HG02763 (cell line): ENCODE data around the gene RIOK2.
"Not testable (repeated sequence)": the region's sequence is repeated elsewhere in the genome, so short reads cannot be mapped to it uniquely, and the experiment has no call there.

ENCODE experiments used
- ATAC-seq: cut with Tn5 transposase; IDR thresholded peaks from one replicate; pipeline ENCODE4 v1.9.1; 2021; ENCODE audit warnings: mild to moderate bottlenecking, moderate library complexity; ENCODE audit not compliant: unreplicated experiment

RIOK2 gene

DNA sequence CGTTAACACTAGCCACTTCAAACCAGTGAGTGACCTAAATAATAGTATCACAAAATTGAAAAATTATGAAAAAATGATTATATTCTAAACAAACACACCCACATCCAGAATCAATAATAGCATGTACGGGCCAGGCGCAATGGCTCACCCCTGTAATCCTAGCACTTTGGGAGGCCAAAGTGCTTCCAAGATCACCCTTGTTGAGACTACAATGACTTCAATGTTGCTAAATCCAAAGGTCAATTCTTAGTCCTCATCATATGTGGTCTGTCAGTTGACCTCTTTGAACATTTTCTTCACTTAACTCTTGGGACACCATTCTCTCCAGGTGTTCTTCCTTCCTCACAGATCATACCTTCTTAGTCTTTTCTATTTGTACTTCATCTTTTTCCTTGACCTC, 11.3 kb downstream of the RIOK2 start:
- ATAC-seq, result no peak

DNA sequence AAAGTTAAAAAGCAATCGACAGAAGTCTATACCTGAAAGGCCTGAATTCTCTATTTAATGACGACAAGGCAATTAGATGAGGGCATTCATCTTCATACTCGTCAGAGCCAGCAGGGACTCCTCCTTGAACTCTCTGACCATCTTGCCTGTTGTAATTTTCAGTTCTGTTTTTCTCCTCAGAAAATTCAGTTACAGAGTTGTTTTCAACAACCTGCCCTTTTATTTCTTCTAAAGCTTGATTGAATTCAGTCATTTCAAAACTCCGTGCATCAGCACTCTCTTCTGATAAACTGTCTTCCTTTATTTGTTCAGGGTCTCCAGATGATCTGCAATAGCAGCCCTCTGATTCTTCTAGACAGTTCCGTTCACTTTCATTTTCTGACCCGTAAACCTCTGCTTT, 15.6 kb downstream of the RIOK2 start:
- ATAC-seq, result peak; percentile 62

DNA sequence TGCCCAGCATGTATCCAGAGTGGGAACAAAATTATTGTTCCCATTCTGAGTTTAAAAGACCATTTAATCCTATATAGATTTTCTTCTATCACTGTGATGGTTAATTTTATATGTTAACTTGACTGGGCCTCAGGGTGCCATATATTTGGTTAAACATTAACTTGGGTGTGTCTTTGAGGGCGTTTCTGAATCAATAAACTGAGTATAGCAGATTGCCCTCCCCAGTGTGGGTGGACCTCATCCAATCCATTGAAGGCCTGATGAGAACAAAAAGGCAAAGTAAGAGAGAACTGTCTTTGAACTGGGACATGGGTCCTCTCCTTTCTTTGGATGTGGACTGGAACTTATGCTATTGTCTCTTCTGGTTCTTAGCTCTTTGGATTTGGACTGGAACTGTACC, 17.3 kb downstream of the RIOK2 start:
- ATAC-seq, result no peak

DNA sequence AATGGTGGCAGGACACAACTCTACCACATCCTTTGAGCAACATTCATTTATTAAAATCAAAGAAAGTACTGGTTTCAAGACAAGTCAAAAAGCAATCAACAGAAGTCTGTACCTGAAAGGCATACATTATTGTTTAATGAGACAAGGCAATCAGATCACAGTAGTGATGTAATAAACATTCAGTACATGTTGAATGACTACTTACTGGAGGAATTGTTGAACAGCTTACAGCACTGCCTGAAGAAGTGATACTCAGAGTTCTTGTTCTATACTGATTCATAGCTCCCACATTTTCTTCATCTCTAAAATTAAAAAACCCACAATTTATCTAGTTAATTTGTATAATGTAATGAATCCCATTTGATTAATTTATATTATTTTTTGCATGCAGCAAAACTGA, 18.2 kb downstream of the RIOK2 start:
- no peak for ATAC-seq

DNA sequence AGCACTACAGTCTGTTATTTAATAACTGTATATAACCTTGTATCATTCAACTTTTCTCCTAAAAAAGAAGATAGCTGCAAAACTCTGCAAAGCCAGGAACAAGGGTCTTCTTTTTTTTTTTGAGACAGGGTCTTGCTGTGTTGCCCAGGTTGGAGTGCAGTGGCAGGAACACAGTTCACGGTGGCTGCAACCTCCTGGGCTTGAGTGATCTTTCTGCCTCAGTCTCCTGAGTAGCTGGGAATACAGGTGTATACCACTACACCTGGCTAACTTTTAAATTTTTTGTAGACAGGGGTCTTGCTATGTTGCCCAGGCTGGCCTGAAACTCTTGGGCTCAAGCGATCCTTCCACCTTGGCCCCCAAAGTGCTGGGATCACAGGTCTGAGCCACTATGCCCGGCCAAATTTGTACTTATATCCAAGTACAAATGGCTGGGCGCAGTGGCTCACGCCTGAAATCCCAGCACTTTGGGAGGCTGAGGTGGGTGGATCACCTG, 19.2 kb downstream of the RIOK2 start:
- no peak for ATAC-seq

DNA sequence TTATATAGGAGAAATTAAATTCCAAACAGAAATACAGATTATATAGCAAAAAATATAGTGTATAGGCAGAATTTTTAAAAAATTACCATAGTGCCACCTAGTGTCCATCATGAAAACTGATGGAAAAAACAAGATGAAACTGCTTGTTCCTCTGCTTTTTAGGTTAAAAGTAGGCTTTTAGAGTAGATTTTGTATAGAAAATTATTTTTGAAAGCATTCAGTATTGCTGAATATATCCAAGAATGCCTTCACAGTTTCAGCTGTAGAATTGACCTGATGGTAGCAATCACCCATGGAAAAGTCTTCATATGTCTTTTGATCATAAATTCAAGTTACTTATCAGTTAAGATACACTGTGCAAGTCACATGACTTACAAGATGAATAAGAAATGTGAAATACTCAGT, 19.7 kb downstream of the RIOK2 start:
- no peak for ATAC-seq

DNA sequence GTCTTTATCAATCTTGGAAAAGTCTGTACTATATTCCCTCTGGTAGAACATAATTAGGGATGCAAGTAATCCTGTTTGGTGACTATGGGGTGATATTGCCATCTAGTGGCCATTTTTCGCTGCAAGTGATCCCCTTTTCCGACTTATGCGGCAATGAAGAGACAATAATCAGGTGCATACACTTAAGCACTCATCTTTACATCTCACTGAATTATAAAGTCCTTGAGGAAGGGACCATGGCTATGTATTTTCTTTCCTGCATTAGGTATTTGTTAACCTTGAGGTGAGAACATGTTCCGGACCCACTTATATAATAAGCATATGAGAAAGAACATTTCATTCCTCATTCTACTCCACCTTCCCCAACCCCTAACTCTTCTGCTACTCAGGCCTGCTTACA, 21.0 kb downstream of the RIOK2 start:
- ATAC-seq, result no peak

DNA sequence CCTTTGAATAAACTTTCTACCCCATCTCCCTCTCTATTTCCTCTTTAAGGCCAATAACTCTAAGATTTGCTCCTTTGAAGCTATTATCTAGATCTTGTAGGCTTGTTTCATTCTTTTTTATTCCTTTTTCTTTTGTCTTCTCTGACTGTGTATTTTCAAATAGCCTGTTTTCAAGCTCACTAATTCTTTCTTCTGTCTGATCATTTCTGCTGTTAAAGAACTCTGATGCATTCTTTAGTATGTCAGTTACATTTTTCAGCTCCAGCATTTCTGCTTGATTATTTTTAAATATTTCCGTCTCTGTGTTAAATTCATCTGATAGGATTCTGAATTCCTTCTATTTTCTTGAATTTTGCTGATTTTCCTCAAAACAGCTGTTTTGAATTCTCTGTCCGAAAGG, 25.4 kb downstream of the RIOK2 start:
- ATAC-seq, result no peak

DNA sequence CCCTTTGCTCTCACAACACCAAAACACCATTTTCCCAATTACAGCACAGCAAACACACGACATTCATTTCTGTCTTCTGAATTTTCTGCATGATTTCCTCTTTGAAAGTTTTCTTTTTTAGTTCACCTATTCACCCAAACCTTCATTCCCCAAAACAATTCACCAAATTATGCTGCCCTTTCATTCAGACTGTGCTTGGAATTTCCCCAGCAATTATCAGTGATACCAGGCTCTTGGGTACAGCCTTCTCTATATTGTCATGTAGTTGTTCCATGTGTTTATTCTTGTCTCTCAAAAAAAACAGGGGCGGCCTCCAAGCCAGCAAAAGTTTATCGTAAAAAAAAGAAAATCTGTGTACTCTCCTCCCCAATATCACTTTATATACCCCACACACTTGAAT, 31.7 kb downstream of the RIOK2 start:
- ATAC-seq, result no peak

DNA sequence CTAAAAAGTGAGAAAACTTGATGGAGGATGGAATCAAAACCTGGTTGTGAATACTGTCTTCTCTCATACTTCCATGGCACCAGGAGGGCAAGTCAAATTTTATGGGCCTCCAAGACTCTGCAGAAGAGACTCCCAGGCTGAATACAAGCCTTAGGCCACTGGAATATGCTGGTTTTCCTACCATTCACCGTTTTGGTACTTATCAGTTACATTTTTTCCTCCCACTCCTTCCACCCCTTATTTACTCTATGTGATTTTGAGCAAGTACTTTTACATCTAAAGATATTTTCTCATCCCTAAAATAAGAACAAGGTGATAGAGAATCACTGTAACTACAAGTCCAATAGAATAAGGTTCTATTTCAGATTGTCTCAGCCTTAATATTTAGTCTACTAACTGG, 32.6 kb downstream of the RIOK2 start:
- ATAC-seq, result no peak

DNA sequence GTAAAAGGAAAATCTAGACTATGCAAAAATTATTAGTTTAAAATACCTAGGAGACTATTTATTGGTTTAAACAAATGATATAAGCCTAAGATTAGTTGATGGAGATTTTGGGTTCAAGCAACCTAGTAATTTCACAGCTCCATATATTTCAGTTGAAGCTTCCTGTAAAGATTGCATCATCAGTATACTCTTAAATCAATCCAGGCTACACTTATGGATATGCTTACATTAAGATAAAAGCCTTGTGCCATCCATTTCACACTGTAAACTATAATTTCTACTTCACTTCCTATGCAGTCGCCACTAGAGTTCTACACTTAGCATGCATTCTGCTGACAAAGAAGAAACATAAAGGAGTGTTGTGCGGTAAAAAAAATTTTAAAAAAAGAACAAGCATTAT, 33.3 kb downstream of the RIOK2 start:
- ATAC-seq, result no peak

DNA sequence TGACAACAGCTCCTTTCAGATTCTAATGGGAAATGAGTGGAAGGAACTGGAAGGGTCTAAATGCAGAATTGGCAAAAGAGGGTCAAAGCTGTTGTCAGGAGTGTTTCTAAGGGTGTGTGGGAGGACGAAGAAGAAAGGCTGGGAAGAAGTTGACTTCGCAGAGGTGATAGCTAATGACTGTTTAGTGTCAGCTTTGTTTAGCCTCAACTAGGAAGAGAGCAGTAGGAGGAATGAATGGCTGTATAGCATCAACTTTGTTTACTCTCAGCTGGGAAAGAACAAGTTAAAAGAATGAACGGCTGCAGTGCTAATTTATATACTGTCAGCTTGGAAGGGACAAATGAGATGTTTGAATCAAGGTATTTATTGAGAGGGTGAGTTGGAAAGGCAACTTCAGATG, 34.8 kb downstream of the RIOK2 start:
- no peak for ATAC-seq

DNA sequence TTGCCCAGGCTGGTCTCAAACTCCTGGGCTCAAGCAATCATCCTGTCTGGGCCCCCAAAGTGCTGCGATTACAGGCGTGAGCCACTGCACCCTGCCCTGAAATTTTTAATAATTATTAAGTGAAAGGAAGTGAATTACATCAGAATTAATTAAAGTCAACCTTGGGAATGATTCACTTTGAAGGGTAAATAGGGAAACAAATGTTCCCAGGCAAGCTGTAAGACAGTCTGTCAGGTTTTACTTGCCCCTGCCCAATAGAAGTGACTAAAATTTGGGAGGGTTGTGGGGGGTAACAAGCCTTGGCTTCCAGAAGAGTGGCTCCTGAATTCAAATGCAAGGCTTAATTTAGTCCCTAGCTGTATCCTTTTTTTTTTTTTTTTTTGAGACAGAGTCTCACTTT, 39.3 kb downstream of the RIOK2 start:
- ATAC-seq, result no peak

DNA sequence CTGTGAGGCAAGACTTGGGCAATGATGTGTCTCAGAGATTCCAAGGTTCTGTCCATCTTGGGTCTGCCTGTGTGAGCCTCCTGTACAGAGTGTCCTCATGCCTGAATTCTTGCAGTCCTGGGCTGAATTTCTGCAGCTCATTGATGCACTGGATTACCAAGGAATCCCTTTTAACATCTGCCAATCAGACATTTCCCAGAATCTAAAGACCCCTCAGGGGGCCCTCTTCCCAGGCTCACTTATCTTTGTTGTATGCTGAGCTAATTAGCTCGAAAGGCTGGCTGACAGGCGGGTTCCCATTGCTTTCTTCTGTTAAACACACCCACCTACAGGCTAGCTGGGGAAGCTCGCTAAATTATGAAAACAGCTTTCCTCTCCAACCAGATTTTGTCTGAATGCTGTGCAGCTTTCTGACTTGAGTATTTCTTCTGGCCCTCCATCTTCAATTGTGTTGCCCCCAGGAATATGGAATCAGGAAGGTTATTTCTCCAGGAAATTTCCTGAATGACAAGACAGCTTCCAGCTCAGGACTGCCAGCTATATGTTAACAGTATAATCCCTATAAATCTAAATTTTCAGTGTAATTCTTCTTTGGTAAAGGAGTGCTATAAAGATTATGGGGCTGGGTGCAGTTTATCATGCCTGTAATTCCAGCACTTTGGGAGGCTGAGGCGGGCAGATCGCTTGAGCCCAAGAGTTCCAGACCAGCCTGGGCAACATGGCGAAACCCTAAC, 40.4 kb downstream of the RIOK2 start, which contains the start of gene LIX1:
Gene LIX1, minus strand, starts transcription at position 91 of the 734 bp plus-strand sequence. Its CDS starts 35 bp downstream, at position 56.
- peak; percentile 54 for ATAC-seq

DNA sequence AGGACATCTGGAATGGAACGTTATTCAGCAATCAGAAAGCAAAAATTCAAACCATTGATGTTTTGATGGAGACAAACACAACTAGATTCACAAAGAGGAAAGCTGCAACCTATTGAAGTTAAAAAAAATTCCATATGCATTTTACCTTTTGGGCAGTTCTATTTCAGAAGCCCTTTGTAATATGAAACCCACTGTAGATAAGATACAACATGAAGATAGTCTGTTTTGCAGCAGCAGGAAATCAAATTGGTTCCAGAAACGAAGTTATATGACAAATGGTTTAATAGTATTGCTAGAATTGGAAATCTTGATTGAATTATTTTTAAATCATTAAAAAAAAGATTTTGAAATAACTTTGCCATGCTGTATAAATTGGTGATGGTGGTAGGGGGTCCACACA, 41.5 kb downstream of the RIOK2 start:
- no peak for ATAC-seq

DNA sequence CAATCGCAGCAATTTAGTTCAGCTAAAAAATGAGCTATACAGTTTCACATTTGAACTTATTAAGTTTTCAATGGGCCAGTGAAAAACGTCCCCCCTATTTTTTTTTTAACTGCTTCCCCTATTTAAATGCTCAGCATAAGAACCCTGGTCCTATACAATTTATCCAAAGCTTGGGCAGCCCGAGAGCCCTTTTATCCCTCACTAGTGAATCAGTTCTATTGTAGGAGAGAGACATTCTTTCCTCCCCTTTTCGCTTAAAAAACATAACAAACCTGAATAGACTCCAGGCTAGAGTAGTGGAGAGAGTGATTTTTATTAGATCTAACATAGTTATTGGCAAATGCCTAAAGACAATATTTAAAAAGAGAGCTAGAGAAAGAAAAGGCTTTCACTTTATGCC, 42.0 kb downstream of the RIOK2 start:
- ATAC-seq, result no peak

DNA sequence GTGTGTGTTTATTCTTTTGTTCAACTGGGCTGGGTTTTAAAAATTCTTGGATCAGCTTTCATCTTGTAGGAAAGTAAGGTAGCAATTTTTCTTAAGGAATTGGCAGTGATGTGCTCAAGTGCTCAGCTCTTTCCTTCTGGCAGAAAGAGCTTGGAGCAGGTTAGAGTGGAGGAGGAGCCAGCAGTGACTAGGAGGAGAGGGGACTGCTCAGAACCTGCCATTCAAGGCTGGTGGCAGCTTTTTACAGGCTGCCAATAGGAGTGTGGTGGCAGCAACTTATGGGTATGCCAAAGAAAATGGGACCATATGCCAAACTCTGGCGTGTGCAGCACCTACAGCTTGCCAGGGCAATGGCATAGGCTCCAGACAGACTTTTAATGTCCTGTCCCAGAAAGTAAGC, 42.8 kb downstream of the RIOK2 start:
- not testable (repeated sequence) for ATAC-seq

DNA sequence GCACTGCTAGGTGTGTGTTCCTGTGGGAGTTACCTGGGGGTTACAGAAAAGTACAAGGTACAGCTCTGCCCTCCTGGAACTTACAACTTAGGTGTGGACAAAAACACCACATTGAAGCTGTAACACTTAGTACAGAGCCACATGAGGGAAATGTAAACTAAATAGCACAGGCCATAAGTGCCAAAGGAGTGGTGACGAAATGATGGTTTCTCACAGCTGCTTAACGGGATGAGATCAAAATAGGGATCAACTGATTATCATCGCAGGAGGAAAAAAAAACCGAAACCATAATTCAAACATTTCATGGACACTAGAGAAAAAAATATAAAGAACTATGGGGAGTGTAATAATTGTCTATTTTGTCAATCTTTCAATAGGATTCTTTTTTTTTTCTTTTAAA, 46.6 kb downstream of the RIOK2 start:
- no peak for ATAC-seq

DNA sequence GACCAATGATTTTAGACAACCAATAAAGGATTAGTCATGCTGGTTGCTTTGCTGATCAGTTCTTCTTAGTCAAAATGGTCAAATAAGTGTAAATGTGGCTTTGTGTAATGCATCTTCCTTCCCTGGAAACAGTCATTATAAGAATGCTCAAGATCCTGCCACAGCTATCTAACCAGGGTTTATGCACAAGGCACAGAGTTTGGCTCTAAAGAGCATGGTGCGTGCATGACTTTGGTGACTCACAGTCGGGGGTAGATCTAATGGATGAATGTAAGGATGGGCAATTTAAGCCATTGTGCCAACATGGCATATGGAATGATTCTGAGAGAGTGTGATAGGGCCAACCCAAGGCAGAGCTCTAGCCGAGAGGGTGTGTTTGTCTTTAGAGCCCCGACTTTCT, 47.2 kb downstream of the RIOK2 start:
- ATAC-seq, result no peak

DNA sequence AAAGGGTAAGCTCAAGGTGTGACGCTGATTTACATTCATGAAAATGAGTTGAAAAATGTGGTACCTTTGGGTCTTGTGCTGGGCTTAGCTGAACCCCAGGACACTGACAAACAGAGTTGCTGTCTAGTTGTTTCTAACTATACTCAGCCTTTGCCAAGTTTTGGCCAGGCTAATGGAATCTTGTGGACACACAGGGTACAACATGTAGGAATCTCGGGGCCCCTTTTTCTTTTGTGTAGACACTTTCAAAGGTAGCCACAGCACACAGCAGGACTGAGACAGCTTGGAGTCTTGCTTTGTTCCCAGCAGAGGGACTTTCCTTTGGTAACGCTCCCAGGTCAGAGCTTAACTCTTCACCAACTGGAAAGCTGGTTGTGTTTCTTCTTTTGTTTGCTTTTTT, 48.4 kb downstream of the RIOK2 start:
- no peak for ATAC-seq

DNA sequence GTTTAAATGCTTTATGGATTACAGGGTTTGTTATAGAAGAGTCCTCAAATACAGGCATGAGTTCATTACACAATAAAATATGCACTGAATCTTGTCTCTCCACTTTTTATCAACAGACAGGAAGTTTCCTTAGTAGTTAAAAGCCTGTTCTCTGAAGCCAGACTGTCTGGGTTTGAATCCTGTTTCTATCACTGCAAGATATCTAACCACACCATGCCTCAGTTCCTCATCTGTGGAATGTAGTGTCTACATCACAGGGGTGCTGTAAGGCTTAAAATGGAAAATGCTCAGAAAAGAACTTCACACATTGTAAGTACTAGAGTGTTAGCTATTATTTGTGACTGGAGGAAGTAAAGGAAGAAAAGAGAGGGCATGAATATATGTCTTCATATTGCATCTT, 49.9 kb downstream of the RIOK2 start:
- no peak for ATAC-seq

DNA sequence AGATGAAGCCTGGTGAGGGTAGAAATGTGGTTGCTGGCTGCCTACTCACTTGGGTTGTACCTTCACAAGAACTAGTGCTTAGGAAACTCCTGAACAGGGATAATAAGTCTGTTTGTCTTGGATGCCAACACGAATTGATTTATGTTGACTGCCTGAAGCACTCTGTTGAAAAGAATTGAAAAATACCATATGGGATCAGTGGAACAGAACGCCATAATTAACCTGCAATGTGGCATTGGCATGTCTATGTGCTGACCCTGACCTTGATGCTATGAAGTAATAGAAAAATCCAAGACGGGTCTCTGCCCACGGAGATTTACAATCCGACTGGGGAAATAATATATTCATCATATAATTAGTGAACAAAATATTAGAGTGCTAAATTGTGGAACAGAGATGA, 51.1 kb downstream of the RIOK2 start:
- no peak for ATAC-seq

DNA sequence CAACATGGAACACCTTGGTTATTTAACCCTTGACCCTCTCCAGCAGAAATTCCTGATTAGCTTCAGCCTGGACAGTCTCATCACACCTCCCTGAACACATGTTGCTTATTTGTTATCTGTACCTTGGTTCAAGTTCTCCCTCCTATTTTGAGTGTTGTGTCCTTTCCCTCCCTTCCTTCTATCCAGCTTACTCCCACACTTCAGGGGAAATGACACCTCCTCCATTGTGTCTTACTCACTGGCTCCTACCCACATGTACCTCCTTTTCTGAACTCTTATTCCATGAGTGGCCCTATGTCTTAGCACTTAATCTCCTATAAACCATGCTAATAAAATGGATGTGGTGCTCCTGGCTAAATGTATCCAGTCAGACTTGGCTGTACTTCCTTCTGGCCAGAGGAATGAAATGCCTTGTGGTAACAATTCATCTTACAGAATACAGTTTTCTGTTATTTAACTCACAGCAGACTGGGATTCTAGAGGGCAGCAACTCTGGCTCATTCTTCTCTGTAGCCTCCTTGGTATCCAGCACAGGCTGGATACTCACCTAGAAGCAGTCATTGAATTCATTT, 51.8 kb downstream of the RIOK2 start:
- no peak for ATAC-seq
